ENCODE results near the gene PTPRR. TPM values are rescaled to one million over a fixed set of nuclear protein-coding genes. Genes with fewer than 3 reads are reported as not detected.

PTPRR gene
- polyA plus RNA-seq, 2 of the 4 experiments (the other 2 are of a cell fraction): 0.13 to 0.15 TPM

DNA sequence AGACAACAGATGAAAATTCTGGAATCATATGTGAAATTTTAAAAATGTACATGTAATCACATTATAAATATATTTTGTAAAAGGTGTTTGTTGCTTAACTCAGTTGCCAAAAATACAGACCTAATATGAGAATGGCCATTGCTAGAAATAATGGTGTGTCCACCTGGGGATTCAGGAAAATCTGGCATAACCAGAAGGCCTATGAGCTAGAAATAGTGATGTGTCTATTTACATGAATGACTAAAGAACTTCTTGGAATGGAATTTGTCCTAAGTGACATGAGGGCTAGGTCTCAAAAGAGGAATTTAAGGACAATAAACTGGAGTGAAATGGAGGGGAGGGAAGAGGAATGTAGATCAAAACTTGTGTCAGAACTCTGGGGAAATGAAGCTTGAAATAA is 126.4 kb downstream of the PTPRR start (continued):
- TF ChIP-seq REST (IDR thresholded peaks at IDR 0.05): no peak
- TF ChIP-seq, protein P1, sequence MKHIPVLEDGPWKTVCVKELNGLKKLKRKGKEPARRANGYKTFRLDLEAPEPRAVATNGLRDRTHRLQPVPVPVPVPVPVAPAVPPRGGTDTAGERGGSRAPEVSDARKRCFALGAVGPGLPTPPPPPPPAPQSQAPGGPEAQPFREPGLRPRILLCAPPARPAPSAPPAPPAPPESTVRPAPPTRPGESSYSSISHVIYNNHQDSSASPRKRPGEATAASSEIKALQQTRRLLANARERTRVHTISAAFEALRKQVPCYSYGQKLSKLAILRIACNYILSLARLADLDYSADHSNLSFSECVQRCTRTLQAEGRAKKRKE (CRISPR knock-in tag; IDR thresholded peaks at IDR 0.05; ENCODE audit: low read depth): no peak

GRCh38 chr12:70788774-70789173 is 131.8 kb downstream of the PTPRR start:
- TF ChIP-seq TP53 (CRISPR knock-in tag; IDR thresholded peaks at IDR 0.05): no peak
- TF ChIP-seq USF2 (IDR thresholded peaks at IDR 0.05): no peak
- TF ChIP-seq SREBF2 (IDR thresholded peaks at IDR 0.05): no peak
- no peak for TF ChIP-seq SMC3 (IDR thresholded peaks at IDR 0.05)
- no peak for TF ChIP-seq POLR2A (IDR thresholded peaks at IDR 0.05; ENCODE audit: low read length)
- TF ChIP-seq PHF8 (IDR thresholded peaks at IDR 0.05; ENCODE audit: borderline replicate concordance, low read depth): no peak
- TF ChIP-seq GATA3 (IDR thresholded peaks at IDR 0.05; ENCODE audit: borderline replicate concordance): no peak
- TF ChIP-seq, protein P2, sequence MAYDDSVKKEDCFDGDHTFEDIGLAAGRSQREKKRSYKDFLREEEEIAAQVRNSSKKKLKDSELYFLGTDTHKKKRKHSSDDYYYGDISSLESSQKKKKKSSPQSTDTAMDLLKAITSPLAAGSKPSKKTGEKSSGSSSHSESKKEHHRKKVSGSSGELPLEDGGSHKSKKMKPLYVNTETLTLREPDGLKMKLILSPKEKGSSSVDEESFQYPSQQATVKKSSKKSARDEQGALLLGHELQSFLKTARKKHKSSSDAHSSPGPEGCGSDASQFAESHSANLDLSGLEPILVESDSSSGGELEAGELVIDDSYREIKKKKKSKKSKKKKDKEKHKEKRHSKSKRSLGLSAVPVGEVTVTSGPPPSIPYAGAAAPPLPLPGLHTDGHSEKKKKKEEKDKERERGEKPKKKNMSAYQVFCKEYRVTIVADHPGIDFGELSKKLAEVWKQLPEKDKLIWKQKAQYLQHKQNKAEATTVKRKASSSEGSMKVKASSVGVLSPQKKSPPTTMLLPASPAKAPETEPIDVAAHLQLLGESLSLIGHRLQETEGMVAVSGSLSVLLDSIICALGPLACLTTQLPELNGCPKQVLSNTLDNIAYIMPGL (CRISPR knock-in tag; IDR thresholded peaks at IDR 0.05; ENCODE audit: borderline replicate concordance): no peak
- no peak for TF ChIP-seq HOXB13 (CRISPR knock-in tag; IDR thresholded peaks at IDR 0.05; ENCODE audit: low read depth)
- no peak for TF ChIP-seq ESRRA (IDR thresholded peaks at IDR 0.05; ENCODE audit: borderline replicate concordance, low read length)
- TF ChIP-seq MAZ (IDR thresholded peaks at IDR 0.05; ENCODE audit: borderline replicate concordance, low read depth, low read length): no peak
- no peak for TF ChIP-seq ZC3H11A (IDR thresholded peaks at IDR 0.05)
- no peak for TF ChIP-seq CBX2 (IDR thresholded peaks at IDR 0.05; ENCODE audit: borderline replicate concordance, low read depth)
- no peak for TF ChIP-seq RARB (CRISPR knock-in tag; IDR thresholded peaks at IDR 0.05)
- no peak for TF ChIP-seq HEYL (CRISPR knock-in tag; IDR thresholded peaks at IDR 0.05)
- TF ChIP-seq CEBPB (IDR thresholded peaks at IDR 0.05): no peak
- TF ChIP-seq NFE2L2 (conservative IDR thresholded peaks at IDR 0.05; ENCODE audit: low read length): no peak
- TF ChIP-seq FOSL2 (IDR thresholded peaks at IDR 0.05): no peak
- no peak for TF ChIP-seq FOSL2 (CRISPR knock-in tag; IDR thresholded peaks at IDR 0.05)
- no peak for DNase-seq (ENCODE audit: low read depth in 1 of 2, low spot score in 1 of 2)
- H3K4me3 ChIP-seq: no peak overlapping the region
- no peak overlapping the region for H3K27ac ChIP-seq
- H3K9me3 ChIP-seq: no peaks in the 10 kb centered on the region
- no peak for ATAC-seq
- no peaks in the 10 kb centered on the region for H3K4me1 ChIP-seq
- 30% methylated on average over 5 of the region's 5 CpGs for WGBS (ENCODE audit: missing lambda C conversion rate)
- no peak for FAIRE-seq
- ChIA-PET CTCF (no interaction called here), POLR2A (no interaction called here)
- H3K4me2 ChIP-seq: no peak overlapping the region
